HL-60 (cell line): ENCODE data around the gene ZNF555.

Experiments
- POLR2AphosphoS5 ChIP-seq: IDR thresholded peaks from 2 replicates; pipeline ENCODE4 v1.6.1; 2012; ENCODE audit warnings: low read depth
- TF ChIP-seq, protein P1 (sequence below): IDR thresholded peaks from one replicate; pipeline ENCODE4 v1.5.1; 2011; ENCODE audit warnings: low read length, control low read depth, inconsistent platforms; ENCODE audit not compliant: insufficient read depth

DNA sequence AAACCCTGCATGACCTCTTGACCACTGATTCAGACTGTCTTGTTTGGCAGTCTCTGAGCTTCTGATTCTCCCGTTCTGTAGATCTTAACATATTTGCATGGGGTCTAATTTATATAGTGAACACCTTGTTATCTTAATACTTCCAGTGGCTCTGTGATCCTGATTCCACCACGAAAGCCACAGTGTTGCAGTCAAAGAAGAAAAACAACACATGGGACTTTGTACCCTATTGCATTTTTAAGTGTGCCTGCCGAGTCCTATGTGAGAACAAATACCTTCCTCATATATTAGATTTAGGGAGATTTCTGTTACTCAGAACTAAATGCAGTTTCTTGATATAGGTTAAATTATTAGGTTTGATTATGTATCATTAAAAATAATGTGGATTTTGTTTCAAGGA is 13.6 kb downstream of the ZNF555 start:
- TF ChIP-seq, protein P1, sequence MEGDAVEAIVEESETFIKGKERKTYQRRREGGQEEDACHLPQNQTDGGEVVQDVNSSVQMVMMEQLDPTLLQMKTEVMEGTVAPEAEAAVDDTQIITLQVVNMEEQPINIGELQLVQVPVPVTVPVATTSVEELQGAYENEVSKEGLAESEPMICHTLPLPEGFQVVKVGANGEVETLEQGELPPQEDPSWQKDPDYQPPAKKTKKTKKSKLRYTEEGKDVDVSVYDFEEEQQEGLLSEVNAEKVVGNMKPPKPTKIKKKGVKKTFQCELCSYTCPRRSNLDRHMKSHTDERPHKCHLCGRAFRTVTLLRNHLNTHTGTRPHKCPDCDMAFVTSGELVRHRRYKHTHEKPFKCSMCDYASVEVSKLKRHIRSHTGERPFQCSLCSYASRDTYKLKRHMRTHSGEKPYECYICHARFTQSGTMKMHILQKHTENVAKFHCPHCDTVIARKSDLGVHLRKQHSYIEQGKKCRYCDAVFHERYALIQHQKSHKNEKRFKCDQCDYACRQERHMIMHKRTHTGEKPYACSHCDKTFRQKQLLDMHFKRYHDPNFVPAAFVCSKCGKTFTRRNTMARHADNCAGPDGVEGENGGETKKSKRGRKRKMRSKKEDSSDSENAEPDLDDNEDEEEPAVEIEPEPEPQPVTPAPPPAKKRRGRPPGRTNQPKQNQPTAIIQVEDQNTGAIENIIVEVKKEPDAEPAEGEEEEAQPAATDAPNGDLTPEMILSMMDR = no peak
- TF ChIP-seq POLR2AphosphoS5 = no peak
